ENCODE results near the gene LACRT.
"Not testable (repeated sequence)": the region's sequence is repeated elsewhere in the genome, so short reads cannot be mapped to it uniquely, and the experiment has no call there.

Gene LACRT, protein sequence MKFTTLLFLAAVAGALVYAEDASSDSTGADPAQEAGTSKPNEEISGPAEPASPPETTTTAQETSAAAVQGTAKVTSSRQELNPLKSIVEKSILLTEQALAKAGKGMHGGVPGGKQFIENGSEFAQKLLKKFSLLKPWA

GRCh38 chr12:54634795-54635194, at the start of gene LACRT:
Gene LACRT, minus strand, starts transcription at chr12:54634895. Its CDS starts 54 bp downstream, at chr12:54634841.
- no peak for DNase-seq (ENCODE audit: low read depth in 2 of 2)

DNA sequence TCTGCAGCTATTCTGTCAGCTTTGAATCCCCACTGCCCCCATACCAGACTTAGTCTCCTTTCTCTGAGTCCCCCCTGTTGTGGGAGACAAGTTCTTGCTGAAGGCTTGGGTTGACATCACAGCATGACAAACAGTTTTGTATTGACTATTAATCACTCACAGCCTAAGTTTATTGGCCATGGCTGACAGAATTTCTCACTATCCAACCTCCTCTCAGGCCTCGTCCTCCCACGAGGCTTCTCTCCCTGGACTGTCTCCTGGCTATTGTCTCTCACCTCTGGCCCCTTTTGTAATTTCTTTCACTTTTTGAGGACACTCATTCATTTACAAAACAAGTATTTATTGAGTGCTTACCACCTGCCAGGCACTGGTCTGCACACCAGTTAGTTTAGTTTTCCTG, 48.7 kb upstream of the LACRT start:
- no peak for DNase-seq (ENCODE audit: low read depth in 2 of 2)

DNA sequence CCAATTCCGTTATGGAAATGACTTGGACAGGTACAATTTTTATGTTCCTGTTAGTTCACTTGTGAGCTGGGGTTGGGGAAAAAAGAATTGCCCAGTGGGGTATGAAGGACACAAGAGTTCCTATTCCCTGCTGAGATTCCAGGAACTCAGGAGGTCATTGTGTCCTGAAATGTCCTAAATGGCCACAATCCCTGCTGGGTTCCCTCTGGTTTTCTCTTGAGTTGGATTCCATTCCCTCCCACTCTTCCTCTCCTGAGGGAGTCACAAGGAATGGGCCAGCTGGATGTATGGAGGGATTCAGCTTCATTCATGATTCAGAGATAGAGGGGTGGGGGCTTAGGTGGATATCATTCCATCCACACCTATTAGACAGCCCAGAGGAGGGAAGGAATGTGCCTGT, 48.0 kb upstream of the LACRT start:
- DNase-seq (ENCODE audit: low read depth in 2 of 2): no peak

DNA sequence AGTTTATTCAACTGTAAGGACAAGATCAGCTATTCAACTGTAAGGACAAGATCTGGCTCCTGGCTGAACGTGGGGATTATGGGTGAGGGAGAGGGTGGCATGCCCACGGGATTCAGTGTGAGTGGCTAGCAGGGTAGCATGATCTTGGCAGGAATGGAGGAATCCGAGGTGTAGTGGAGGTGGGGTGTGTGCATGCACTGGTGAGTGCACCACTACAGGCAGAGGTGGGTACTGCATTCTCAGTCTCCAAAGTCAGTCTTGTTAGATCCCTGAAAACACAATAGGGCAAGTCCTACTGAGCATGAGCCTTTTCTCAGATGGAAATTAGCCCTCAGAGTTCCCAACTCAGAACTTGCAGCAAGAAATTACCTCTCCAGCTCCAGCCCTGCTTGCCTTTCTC, 45.7 kb upstream of the LACRT start:
- no peak for DNase-seq (ENCODE audit: low read depth in 2 of 2)

GRCh38 chr12:54678131-54678530, 43.4 kb upstream of the LACRT start:
- no peak for DNase-seq (ENCODE audit: low read depth in 2 of 2)

DNA sequence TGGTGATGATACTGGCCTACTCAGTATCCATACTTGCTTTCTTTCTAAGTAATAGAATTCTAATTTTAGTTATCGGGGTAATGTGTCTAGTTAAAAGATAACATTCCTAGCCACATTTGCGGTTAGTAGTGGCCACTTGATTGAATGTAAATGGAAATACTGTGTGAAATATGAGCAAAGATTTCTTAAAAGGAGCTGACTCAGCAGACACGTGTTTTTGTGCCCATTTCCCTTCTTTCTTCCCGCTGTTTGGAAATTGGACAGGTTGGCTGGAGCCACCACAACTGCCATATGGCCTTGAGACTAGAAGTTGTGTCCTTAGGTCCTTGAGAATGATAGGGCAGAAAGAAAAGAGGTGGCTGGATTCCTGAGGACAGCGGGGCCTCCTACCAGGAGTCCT, 33.2 kb upstream of the LACRT start:
- DNase-seq (ENCODE audit: low read depth in 2 of 2): no peak

GRCh38 chr12:54666008-54666407, 31.3 kb upstream of the LACRT start:
- no peak for DNase-seq (ENCODE audit: low read depth in 2 of 2)

GRCh38 chr12:54665022-54665635, 30.4 kb upstream of the LACRT start:
- not testable (repeated sequence) for DNase-seq (ENCODE audit: low read depth in 2 of 2)

- no peak for DNase-seq (ENCODE audit: low read depth in 2 of 2)
Measured at GRCh38 chr12:54663603-54664002, 28.9 kb upstream of the LACRT start.

GRCh38 chr12:54662026-54662425, 27.3 kb upstream of the LACRT start:
- no peak for DNase-seq (ENCODE audit: low read depth in 2 of 2)

DNA sequence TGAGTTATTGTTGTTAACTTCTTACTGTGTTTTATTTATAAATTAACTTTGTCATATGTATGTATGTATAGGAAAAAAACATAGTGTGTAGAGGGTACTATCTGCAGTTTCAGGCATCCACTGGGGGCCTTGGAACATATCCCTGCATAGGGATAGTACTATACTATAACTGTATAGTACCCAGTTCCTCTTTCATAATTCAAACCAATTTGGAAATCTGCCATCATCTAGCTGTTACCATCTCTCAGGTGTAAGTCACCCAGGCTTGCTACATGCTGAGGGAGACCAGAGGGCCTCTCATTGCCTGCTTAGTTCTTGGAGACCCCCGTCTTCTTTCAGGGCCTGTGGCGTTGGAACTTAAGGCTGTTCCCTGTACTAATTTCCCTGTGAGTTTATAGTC, 26.4 kb upstream of the LACRT start:
- no peak for DNase-seq (ENCODE audit: low read depth in 2 of 2)

DNA sequence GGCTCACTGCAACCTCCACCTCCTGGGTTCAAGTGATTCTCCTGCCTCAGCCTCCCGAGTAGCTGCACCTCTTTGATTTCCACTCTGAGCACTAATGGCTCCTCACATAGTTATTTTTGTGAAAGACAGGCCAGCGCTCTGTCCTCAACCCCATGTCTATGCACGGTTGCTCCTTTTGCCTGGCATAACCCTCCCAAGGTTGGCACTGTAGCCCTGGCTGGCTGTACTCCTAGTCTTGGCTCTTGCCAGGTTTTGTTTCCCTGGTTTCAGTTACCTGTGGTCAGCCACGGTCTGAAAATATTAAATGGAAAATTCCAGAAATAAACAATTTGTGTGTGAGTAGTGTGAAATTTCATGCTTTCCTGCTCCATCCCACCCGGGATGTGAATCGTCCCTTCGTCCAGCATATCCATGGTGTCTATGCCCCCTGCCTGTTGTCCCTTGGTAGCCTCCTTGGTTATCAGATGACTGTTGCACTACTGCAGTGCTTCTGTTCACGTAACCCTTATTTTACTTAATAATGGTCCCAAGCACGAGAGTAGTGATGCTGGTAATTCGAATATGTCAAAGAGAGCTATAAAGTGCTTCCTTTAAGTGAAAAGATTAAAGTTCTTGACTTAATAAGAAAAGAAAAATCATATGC, 25.7 kb upstream of the LACRT start:
- no peak for DNase-seq (ENCODE audit: low read depth in 2 of 2)

DNA sequence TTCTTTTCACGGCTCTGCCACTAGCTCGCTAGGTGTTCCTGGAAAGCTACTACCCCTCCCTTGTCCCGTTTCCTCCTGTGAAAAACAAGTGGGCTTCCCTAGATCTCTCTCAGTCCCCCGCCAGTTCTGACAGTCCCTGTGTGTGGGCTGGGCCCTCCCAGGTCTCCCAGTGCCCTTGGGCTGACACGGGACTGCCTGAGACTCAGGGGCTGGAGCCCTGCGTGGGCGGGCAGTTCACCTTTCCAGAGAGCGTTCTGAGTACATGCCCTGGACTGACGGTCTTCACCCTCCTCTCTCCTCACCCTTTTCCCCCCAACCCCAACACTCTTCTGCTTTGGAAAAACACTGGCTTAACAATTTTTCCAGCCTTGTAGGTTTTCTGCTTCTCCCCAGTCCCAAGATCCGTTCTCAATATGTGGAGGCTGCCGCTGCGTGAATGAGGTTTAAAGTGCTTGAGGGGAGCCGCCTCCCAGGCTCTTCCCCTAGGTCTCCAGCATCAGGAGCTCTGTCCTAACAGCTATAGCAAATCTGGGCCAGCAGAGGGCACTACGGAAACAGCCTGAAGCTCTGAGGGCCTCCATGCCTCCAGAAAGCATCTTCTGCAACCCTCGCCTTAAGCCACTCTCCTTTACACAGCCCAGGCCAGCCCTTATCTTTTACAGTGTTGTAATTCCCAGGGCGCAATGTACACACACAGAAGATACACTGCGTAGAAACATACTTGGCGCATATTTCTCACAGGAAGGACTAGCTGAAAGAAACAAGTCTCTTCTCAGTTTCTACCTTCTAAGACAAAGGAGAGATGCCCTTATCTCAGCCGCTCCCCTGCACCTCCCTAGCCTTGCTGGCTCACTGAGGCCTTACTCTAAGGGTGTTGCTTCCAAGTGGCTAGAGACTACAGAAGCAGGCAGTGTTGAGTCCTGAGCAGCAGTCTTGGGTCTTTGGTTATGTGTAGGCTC, 23.9 kb upstream of the LACRT start:
- DNase-seq (ENCODE audit: low read depth in 2 of 2): no peak

GRCh38 chr12:54657105-54657607, 22.5 kb upstream of the LACRT start:
- no peak for DNase-seq (ENCODE audit: low read depth in 2 of 2)

GRCh38 chr12:54654926-54655325, 20.2 kb upstream of the LACRT start:
- DNase-seq (ENCODE audit: low read depth in 2 of 2): no peak

- no peak for DNase-seq (ENCODE audit: low read depth in 2 of 2)
Measured at GRCh38 chr12:54653025-54653424, 18.3 kb upstream of the LACRT start.

DNA sequence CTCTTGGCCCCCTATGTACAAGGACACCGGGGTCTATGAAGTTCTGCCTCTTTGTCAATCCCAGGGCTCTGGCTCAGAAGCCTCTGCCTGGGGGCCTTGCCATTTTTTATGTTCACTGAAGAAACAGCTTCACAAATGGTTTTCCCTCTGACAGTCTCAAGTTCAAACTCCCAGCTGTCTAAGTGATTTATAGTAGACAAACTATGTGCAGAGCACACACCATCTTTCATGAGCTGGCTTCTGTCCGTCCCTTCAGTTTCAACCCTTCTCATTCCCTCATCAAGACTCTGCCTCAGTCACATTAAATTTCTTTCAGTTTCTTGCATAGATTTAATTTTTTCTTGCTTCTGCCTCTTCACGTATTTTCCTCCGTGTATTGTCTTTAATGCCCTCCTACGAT, 16.2 kb upstream of the LACRT start:
- DNase-seq (ENCODE audit: low read depth in 2 of 2): no peak

- no peak for DNase-seq (ENCODE audit: low read depth in 2 of 2)
Measured at GRCh38 chr12:54650409-54650808, 15.7 kb upstream of the LACRT start.

- no peak for DNase-seq (ENCODE audit: low read depth in 2 of 2)
Measured at GRCh38 chr12:54649825-54650224, 15.1 kb upstream of the LACRT start.

DNA sequence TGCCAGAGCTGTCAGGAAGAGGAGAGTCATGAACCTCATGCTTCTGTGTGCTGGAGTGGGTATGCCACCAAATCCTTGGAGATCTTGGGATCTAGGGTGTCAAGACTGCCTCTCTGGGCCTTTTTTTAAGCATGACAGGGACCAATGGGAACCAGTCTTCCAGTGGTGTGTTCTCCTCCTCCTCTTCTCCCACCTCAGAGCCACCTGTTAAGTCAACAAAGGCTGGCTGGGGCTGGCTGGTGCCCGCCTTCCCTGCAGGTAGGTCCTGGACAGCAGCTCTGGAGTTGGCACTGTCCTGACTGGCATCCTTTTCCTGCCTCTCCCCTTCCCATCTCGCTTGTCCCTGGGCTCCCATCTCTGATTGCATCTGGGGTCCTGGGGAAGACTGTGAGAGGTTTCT, 13.6 kb upstream of the LACRT start, which contains the start of gene DCD:
Gene DCD (minus strand): TSS at position 101 of the 400 bp plus-strand sequence. CDS start 62 bp downstream, at position 39.
- DNase-seq (ENCODE audit: low read depth in 2 of 2): no peak

GRCh38 chr12:54641554-54641953, 6.9 kb upstream of the LACRT start:
- DNase-seq (ENCODE audit: low read depth in 2 of 2): no peak

GRCh38 chr12:54641089-54641488, 6.4 kb upstream of the LACRT start:
- DNase-seq (ENCODE audit: low read depth in 2 of 2): no peak

Data from stimulated activated CD8-positive, alpha-beta memory T cell treated with anti-CD3 and anti-CD28 coated beads, Interleukin-15, amount 100 ng/mL, for 4 hours (primary cell).